Measurements from ENCODE around the gene PDE5A.

PDE5A gene

DNA sequence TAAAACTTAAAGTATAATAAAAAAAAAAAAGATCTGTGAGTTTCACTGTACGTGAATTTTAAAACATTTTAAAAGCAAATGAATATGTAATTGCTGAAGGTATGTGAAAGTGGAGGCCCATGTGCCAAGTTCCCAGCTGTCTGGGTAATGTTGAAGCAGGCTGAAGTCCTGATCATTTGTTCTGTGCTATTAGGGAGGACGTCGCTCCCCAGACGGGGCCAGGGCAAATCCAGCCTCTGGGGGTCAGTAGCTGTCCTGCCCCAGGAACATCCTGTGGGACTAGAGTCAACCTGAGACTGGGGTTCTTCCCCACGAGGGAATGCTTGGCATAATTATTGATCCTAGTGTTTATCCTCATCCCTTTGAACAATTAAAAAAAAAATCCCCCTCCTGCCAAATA is 48.8 kb downstream of the PDE5A start (continued):
- TF ChIP-seq ZSCAN18 (tag by site-specific recombination; IDR thresholded peaks at IDR 0.05) (no peak), ZIC2 (tag by site-specific recombination; IDR thresholded peaks at IDR 0.05) (no peak), ZNF561 (tag by site-specific recombination; IDR thresholded peaks at IDR 0.05; ENCODE audit: borderline replicate concordance) (no peak), ZNF701 (tag by site-specific recombination; IDR thresholded peaks at IDR 0.05) (no peak)
- TF ChIP-seq, protein P1, sequence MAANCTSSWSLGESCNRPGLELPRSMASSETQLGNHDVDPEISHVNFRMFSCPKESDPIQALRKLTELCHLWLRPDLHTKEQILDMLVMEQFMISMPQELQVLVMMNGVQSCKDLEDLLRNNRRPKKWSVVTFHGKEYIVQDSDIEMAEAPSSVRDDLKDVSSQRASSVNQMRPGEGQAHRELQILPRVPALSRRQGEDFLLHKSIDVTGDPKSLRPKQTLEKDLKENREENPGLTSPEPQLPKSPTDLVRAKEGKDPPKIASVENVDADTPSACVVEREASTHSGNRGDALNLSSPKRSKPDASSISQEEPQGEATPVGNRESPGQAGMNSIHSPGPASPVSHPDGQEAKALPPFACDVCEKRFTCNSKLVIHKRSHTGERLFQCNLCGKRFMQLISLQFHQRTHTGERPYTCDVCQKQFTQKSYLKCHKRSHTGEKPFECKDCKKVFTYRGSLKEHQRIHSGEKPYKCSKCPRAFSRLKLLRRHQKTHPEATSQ (tag by site-specific recombination; IDR thresholded peaks at IDR 0.05): no peak

- no peaks in the 10 kb centered on the region for H3K9me3 ChIP-seq (ENCODE audit: control insufficient read depth, insufficient read depth, low read depth, low read length)
- CTCF ChIA-PET: interaction anchor here (0.7 kb wide), 1 partner anchor 616 kb away, joined by 3 read pairs; no protein-coding TSS in a partner anchor
- H3K27ac ChIP-seq (ENCODE audit: extremely low read depth, low read depth, low read length): no peak overlapping the region
- POLR2A ChIA-PET: no interaction called here
- TF ChIP-seq ZNF645 (tag by site-specific recombination; IDR thresholded peaks at IDR 0.05): no peak
- no peak for TF ChIP-seq TRIM28 (IDR thresholded peaks at IDR 0.05; ENCODE audit: borderline replicate concordance, low read length)
- TF ChIP-seq, protein P2, sequence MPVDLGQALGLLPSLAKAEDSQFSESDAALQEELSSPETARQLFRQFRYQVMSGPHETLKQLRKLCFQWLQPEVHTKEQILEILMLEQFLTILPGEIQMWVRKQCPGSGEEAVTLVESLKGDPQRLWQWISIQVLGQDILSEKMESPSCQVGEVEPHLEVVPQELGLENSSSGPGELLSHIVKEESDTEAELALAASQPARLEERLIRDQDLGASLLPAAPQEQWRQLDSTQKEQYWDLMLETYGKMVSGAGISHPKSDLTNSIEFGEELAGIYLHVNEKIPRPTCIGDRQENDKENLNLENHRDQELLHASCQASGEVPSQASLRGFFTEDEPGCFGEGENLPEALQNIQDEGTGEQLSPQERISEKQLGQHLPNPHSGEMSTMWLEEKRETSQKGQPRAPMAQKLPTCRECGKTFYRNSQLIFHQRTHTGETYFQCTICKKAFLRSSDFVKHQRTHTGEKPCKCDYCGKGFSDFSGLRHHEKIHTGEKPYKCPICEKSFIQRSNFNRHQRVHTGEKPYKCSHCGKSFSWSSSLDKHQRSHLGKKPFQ (tag by site-specific recombination; IDR thresholded peaks at IDR 0.05): no peak
- no peak for TF ChIP-seq ZNF48 (tag by site-specific recombination; IDR thresholded peaks at IDR 0.05)
- no peak for TF ChIP-seq ZNF621 (tag by site-specific recombination; IDR thresholded peaks at IDR 0.05)
- no peak for TF ChIP-seq ZNF169 (tag by site-specific recombination; IDR thresholded peaks at IDR 0.05)
- no peak for TF ChIP-seq ZNF239 (tag by site-specific recombination; IDR thresholded peaks at IDR 0.05)
- no peak for TF ChIP-seq ZNF24 (tag by site-specific recombination; IDR thresholded peaks at IDR 0.05)
- no peak for TF ChIP-seq MZF1 (tag by site-specific recombination; IDR thresholded peaks at IDR 0.05; ENCODE audit: borderline replicate concordance)
- TF ChIP-seq ZNF544 (tag by site-specific recombination; IDR thresholded peaks at IDR 0.05): no peak
- TF ChIP-seq KLF16 (tag by site-specific recombination; IDR thresholded peaks at IDR 0.05): no peak
- no peak for TF ChIP-seq ZNF549 (tag by site-specific recombination; IDR thresholded peaks at IDR 0.05)
- no peak for TF ChIP-seq ZNF701 (tag by site-specific recombination; IDR thresholded peaks at IDR 0.05)
- TF ChIP-seq ZNF157 (tag by site-specific recombination; IDR thresholded peaks at IDR 0.05): no peak
- TF ChIP-seq, protein P3, sequence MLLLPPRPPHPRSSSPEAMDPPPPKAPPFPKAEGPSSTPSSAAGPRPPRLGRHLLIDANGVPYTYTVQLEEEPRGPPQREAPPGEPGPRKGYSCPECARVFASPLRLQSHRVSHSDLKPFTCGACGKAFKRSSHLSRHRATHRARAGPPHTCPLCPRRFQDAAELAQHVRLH (tag by site-specific recombination; IDR thresholded peaks at IDR 0.05): no peak
- H3K4me1 ChIP-seq (ENCODE audit: control insufficient read depth, insufficient read depth, low read length): no peaks in the 10 kb centered on the region
- H3K4me3 ChIP-seq (ENCODE audit: low read depth, low read length): no peak overlapping the region
- H3K36me3 ChIP-seq (ENCODE audit: control insufficient read depth in 2 of 2, insufficient read depth in 1 of 2, low read length in 2 of 2): peaks cover 0 to 1% of the 10 kb centered on the region in 2 experiments; a peak in 1 of 3 replicates
These were observed 58.2 kb downstream of the PDE5A start for GRCh38 chr4:119570401-119570800.

DNA sequence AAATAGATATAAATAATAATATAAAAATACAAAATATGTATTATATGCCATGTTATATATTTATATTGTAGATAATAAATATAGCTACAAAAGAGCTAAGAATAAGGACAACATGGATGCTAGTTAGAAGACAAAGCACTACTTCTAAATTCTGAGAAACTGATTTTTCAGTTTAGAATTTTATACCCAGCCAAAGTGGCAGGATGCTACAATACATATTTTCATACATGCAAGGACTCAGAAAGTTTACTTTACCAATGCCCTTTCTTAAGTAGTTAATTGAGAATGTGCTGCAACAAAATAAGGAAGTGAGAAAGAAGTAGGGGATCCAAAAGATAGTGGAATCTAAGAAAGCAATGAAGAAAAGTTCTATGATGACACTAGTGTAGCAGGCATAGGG is 64.5 kb downstream of the PDE5A start:
- ChIA-PET CTCF (no interaction called here), POLR2A (no interaction called here)
- Histone ChIP-seq H3K27ac (ENCODE audit: extremely low read depth, low read depth, low read length) (no peak overlapping the region), H3K4me3 (ENCODE audit: low read depth, low read length) (no peak overlapping the region), H3K4me1 (ENCODE audit: control insufficient read depth, insufficient read depth, low read length) (no peaks in the 10 kb centered on the region), H3K9me3 (ENCODE audit: control insufficient read depth, insufficient read depth, low read depth, low read length) (no peaks in the 10 kb centered on the region; the same call in 1 of the 2 replicates), H3K36me3 (ENCODE audit: control insufficient read depth in 2 of 2, insufficient read depth in 1 of 2, low read length in 2 of 2) (peaks cover 9 to 14% of the 10 kb centered on the region in 2 experiments; a peak in 2 of 3 replicates)
- TF ChIP-seq CTCF (tag by site-specific recombination; IDR thresholded peaks at IDR 0.05): no peak
- TF ChIP-seq BCL6B (tag by site-specific recombination; IDR thresholded peaks at IDR 0.05): no peak
- no peak for TF ChIP-seq ZNF223 (tag by site-specific recombination; IDR thresholded peaks at IDR 0.05)
- no peak for TF ChIP-seq ZNF623 (tag by site-specific recombination; IDR thresholded peaks at IDR 0.05)
- no peak for TF ChIP-seq ZNF610 (tag by site-specific recombination; IDR thresholded peaks at IDR 0.05; ENCODE audit: borderline replicate concordance)

Data from HEK293 (cell line).